GM12878 (cell line): Measurements from ENCODE around the gene RCOR1. TPM values are rescaled to one million over a fixed set of nuclear protein-coding genes. Genes with fewer than 3 reads are reported as not detected.
"Not testable (repeated sequence)": the region's sequence is repeated elsewhere in the genome, so short reads cannot be mapped to it uniquely, and the experiment has no call there.

ENCODE experiments used
- ATAC-seq: fragments of 200-7000 bp; cut with Tn5 transposase; 3 replicates; pipeline ENCODE4 v1.9.1; 2020; ENCODE audit warnings: mild to moderate bottlenecking, moderate library complexity
- BruUV-seq: library from RNA; stranded (reverse); fragments of 400-500 nt; replicated peaks from 2 replicates; lab custom pipeline; 2021; lab: Mats Ljungman, UMichigan
- CTCF ChIA-PET: fragments of 300-600 bp; sonication (Branson Sonifier 250); formaldehyde crosslinking; extraction: SDS; loops from one replicate; lab custom pipeline; 2021; ENCODE audit warnings: inconsistent platforms; lab: Yijun Ruan, JAX
- POLR2A ChIA-PET: fragments of 350-600 bp; formaldehyde crosslinking; extraction: SDS; loops from one replicate; lab custom pipeline; 2021; ENCODE audit warnings: inconsistent platforms; lab: Charles Lee
- RAD21 ChIA-PET: fragments of 300-600 bp; sonication (Branson Sonifier 250); formaldehyde crosslinking; loops from one replicate; lab custom pipeline; 2023; ENCODE audit warnings: antibody characterized with exemption; ENCODE audit not compliant: unreplicated experiment; lab: Charles Lee
- SMC1A ChIA-PET: fragments of 300-600 bp; sonication (Branson Sonifier 250); formaldehyde crosslinking; loops from one replicate; lab custom pipeline; 2023; ENCODE audit not compliant: unreplicated experiment, uncharacterized antibody; lab: Charles Lee
- DNase-seq: peaks from one replicate; pipeline ENCODE4 v3.0.0-alpha.2; 2011; ENCODE audit warnings: low read depth, low spot score
- FAIRE-seq: peaks from 3 replicates; lab custom pipeline; 2011; peaks lifted over from hg19 to GRCh38; lab: Jason Lieb, UNC
- H2AFZ ChIP-seq: 2 replicates; pipeline ENCODE4 v1.6.0; 2011; ENCODE audit warnings: low read depth, low read length, control low read depth; ENCODE audit not compliant: control insufficient read depth
- H3K27ac ChIP-seq: 2 replicates; pipeline ENCODE4 v1.5.1; 2011; ENCODE audit warnings: control low read depth; ENCODE audit not compliant: control insufficient read depth, insufficient read depth
- H3K27me3 ChIP-seq, 2 experiments: replicated peaks in 1 of 2; 2 replicates each; pipeline versions ENCODE4 v1.6.0 to v1.6.1; 2011; ENCODE audit warnings: low read length in 1 of 2; ENCODE audit not compliant: control insufficient read depth in 2 of 2, insufficient read depth in 2 of 2
- H3K36me3 ChIP-seq, 2 experiments: 2 replicates each; pipeline ENCODE4 v1.5.1; 2011; ENCODE audit warnings: low read length in 1 of 2; ENCODE audit not compliant: control insufficient read depth in 2 of 2, insufficient read depth in 2 of 2
- H3K4me1 ChIP-seq: 2 replicates; pipeline ENCODE4 v1.6.1; 2011; ENCODE audit warnings: mild to moderate bottlenecking, low read length, moderate library complexity, mixed read lengths; ENCODE audit not compliant: control insufficient read depth, insufficient read depth
- H3K4me2 ChIP-seq: 2 replicates; pipeline ENCODE4 v1.6.0; 2011; ENCODE audit warnings: control low read depth; ENCODE audit not compliant: control insufficient read depth, insufficient read depth
- H3K4me3 ChIP-seq: fragments of 200-600 bp; sonication (generic); 2 replicates; pipeline ENCODE4 v1.5.1; 2016
- H3K79me2 ChIP-seq: 2 replicates; pipeline ENCODE4 v1.6.0; 2011; ENCODE audit warnings: low read length; ENCODE audit not compliant: control insufficient read depth, insufficient read depth
- H3K9ac ChIP-seq: 2 replicates; pipeline ENCODE4 v1.8.0; 2011; ENCODE audit warnings: low read length, control low read depth, mixed read lengths; ENCODE audit not compliant: control insufficient read depth, insufficient read depth
- H3K9me3 ChIP-seq: replicated peaks from 3 replicates; pipeline ENCODE4 v1.5.1; 2011; ENCODE audit warnings: mild to moderate bottlenecking, low read length; ENCODE audit not compliant: control insufficient read depth, insufficient read depth
- H4K20me1 ChIP-seq: 2 replicates; pipeline ENCODE4 v1.6.0; 2011; ENCODE audit not compliant: control insufficient read depth, insufficient read depth
- IRF4 ChIP-seq: IDR thresholded peaks from 2 replicates; pipeline ENCODE4 v1.6.1; 2011; ENCODE audit warnings: low read depth, low read length
- YBX1 ChIP-seq: fragments of 450-650 bp; IDR thresholded peaks from 2 replicates; pipeline ENCODE4 v1.6.1; 2016; ENCODE audit warnings: antibody characterized with exemption
- WGBS: methylation state at CpG from one replicate; pipeline ENCODE4 v1.1.6; 2016; ENCODE audit warnings: low lambda C conversion rate; ENCODE audit not compliant: insufficient replicate concordance, insufficient coverage; ENCODE audit errors: missing lambda C conversion rate; 5-methylcytosine and 5-hydroxymethylcytosine counted together
- in situ Hi-C: fragments of 300-500 bp; cut with MboI; formaldehyde crosslinking; loops from 9 replicates; pipeline ENCODE4 v1.14.3; 2018; ENCODE audit warnings: mixed read lengths
- intact Hi-C: fragments of 100-400 bp; cut with micrococcal nuclease; formaldehyde crosslinking; loops from one replicate; pipeline ENCODE4 v1.14.2; 2022; ENCODE audit not compliant: unreplicated experiment
- polyA plus RNA-seq, 11 experiments: library from polyadenylated mRNA; depleted of rRNA in 4 of 11; unstranded in 6 of 11; stranded (reverse) in 5 of 11; fragments of >200 nt; fragmentation: Nextera tagmentation in 4 of 11; fragmentation: Illumina TruSeq in 1 of 11; extraction: Ambion mirVana in 4 of 11; extraction: Trizol in 1 of 11; gene quantifications; 1 replicate in 1 of 11; 2 replicates in 10 of 11; pipeline versions ENCODE4 v1.2.1 to v1.2.3, GENCODE V29; 2011 to 2016; ENCODE audit warnings: inconsistent platforms in 2 of 11, missing spikeins in 2 of 11, low read depth in 1 of 11
- total RNA-seq, 4 experiments: library from RNA; depleted of rRNA in 3 of 4; stranded (reverse); fragments of >200 nt in 3 of 4; fragmentation: Illumina TruSeq in 1 of 4; extraction: Trizol in 1 of 4; gene quantifications; 2 replicates each; pipeline versions ENCODE4 v1.2.1 to v1.2.3, GENCODE V29; 2013 to 2021
- TF ChIP-seq, protein P1 (sequence below): IDR thresholded peaks from 2 replicates; pipeline ENCODE4 v1.6.1; 2012; ENCODE audit warnings: improper control_type of control experiment, low read depth, low read length; ENCODE audit not compliant: insufficient replicate concordance
- TF ChIP-seq, protein P2 (sequence below): fragments of 450-650 bp; IDR thresholded peaks from 2 replicates; pipeline ENCODE4 v1.6.1; 2016; ENCODE audit warnings: mild to moderate bottlenecking

The RCOR1 gene
- total and polyA plus RNA-seq, 10 of the 15 experiments (the other 5 are each of a cell fraction or from before 2014, with no cell fraction given): 1.6 to 12.2 (median 4.4) TPM

DNA sequence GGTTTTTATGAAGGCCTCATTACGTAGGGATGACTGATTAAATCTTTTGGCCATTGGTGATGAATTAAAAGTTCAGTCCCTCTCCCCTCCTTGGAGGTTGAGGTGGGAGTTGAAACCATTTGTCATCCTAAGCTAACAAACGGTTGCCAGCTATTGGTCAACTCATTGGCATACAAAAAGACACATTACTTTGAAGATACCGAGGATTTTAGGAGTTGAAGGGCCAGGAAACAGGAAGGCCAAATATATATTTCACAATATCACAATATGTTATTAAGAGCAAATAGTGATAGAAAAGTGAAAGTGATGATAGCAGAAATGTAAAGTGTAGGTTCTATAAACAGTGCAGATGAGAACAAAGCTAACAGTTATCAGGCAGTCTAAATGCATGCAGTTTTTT, 24.4 kb downstream of the RCOR1 start:
- ChIA-PET POLR2A (interaction anchor here (1.8 kb wide), 1 partner anchor 9 kb away, joined by 6 read pairs; no protein-coding TSS in a partner anchor), CTCF (interaction anchor here (0.8 to 1.2 kb wide), 4 partner anchors 22 to 92 kb away, joined by 3 to 5 read pairs (median 3); no protein-coding TSS in a partner anchor), RAD21 (no interaction called here), SMC1A (interaction anchor here (1.7 kb wide), 1 partner anchor 22 kb away, joined by 4 read pairs; no protein-coding TSS in a partner anchor)
- Histone ChIP-seq H3K4me2 (no peak overlapping the region; the same call in 1 of the 2 replicates), H3K4me3 (no peak overlapping the region), H3K9me3 (no peaks in the 10 kb centered on the region; the same call in 2 of the 3 replicates), H4K20me1 (no peaks in the 10 kb centered on the region; the same call in 1 of the 2 replicates), H3K27me3 (no peaks in the 10 kb centered on the region), H3K4me1 (peaks cover 22% of the 10 kb centered on the region), H3K36me3 (peaks cover 0 to 1% of the 10 kb centered on the region in 2 experiments; a peak in 3 of 4 replicates), H3K27ac (no peak overlapping the region), H3K79me2 (peaks cover 26% of the 10 kb centered on the region), H2AFZ (no peak overlapping the region), H3K9ac (no peak overlapping the region)
- TSS peak; percentile 14 for BruUV-seq
- ATAC-seq: no peak
- TF ChIP-seq, protein P1, sequence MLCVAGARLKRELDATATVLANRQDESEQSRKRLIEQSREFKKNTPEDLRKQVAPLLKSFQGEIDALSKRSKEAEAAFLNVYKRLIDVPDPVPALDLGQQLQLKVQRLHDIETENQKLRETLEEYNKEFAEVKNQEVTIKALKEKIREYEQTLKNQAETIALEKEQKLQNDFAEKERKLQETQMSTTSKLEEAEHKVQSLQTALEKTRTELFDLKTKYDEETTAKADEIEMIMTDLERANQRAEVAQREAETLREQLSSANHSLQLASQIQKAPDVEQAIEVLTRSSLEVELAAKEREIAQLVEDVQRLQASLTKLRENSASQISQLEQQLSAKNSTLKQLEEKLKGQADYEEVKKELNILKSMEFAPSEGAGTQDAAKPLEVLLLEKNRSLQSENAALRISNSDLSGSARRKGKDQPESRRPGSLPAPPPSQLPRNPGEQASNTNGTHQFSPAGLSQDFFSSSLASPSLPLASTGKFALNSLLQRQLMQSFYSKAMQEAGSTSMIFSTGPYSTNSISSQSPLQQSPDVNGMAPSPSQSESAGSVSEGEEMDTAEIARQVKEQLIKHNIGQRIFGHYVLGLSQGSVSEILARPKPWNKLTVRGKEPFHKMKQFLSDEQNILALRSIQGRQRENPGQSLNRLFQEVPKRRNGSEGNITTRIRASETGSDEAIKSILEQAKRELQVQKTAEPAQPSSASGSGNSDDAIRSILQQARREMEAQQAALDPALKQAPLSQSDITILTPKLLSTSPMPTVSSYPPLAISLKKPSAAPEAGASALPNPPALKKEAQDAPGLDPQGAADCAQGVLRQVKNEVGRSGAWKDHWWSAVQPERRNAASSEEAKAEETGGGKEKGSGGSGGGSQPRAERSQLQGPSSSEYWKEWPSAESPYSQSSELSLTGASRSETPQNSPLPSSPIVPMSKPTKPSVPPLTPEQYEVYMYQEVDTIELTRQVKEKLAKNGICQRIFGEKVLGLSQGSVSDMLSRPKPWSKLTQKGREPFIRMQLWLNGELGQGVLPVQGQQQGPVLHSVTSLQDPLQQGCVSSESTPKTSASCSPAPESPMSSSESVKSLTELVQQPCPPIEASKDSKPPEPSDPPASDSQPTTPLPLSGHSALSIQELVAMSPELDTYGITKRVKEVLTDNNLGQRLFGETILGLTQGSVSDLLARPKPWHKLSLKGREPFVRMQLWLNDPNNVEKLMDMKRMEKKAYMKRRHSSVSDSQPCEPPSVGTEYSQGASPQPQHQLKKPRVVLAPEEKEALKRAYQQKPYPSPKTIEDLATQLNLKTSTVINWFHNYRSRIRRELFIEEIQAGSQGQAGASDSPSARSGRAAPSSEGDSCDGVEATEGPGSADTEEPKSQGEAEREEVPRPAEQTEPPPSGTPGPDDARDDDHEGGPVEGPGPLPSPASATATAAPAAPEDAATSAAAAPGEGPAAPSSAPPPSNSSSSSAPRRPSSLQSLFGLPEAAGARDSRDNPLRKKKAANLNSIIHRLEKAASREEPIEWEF: no peak
- TF ChIP-seq, protein P2, sequence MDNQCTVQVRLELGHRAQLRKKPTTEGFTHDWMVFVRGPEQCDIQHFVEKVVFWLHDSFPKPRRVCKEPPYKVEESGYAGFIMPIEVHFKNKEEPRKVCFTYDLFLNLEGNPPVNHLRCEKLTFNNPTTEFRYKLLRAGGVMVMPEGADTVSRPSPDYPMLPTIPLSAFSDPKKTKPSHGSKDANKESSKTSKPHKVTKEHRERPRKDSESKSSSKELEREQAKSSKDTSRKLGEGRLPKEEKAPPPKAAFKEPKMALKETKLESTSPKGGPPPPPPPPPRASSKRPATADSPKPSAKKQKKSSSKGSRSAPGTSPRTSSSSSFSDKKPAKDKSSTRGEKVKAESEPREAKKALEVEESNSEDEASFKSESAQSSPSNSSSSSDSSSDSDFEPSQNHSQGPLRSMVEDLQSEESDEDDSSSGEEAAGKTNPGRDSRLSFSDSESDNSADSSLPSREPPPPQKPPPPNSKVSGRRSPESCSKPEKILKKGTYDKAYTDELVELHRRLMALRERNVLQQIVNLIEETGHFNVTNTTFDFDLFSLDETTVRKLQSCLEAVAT: no peak
- TF ChIP-seq YBX1: no peak
- no peak for TF ChIP-seq IRF4
- 92% methylated on average over 3 of the region's 3 CpGs for WGBS
- no peak for DNase-seq
- intact Hi-C loops (no loop called here), in situ Hi-C loops (no loop called here)
- no peak for FAIRE-seq

DNA sequence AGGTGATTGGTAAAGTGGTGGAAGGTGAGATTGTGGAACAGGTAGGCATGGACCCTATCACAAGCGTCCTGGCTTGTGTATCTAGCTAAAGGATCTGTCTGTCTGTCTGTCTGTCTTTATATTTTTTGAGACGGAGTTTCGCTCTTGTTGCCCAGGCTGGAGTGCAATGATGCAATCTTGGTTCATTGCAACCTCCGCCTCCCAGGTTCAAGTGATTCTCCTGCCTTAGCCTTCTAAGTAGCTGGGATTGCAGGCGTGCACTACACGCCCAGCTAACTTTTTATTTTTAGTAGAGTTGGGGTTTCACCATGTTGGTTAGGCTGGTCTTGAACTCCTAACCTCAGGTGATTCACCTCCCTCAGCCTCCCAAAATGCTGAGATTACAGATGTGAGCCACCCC, 26.6 kb downstream of the RCOR1 start:
- H3K4me1 ChIP-seq: peaks cover 17% of the 10 kb centered on the region
- H3K9me3 ChIP-seq, DNase-seq, H3K36me3 ChIP-seq, intact Hi-C loops, H3K9ac ChIP-seq, H4K20me1 ChIP-seq, H3K27me3 ChIP-seq, H2AFZ ChIP-seq, POLR2A ChIA-PET, BruUV-seq, H3K27ac ChIP-seq, ATAC-seq, FAIRE-seq, H3K4me2 ChIP-seq, H3K4me3 ChIP-seq, in situ Hi-C loops: not testable (repeated sequence)
- peaks cover 14% of the 10 kb centered on the region for H3K79me2 ChIP-seq
- RAD21 ChIA-PET: interaction anchor here (0.7 kb wide), 1 partner anchor 24 kb away, joined by 3 read pairs; no protein-coding TSS in a partner anchor
- CTCF ChIA-PET: interaction anchor here (1.2 to 1.6 kb wide), 2 partner anchors 24 to 76 kb away, joined by 4 to 6 read pairs; no protein-coding TSS in a partner anchor
- SMC1A ChIA-PET: interaction anchor here (0.6 to 2.7 kb wide), 4 partner anchors 8 to 665 kb away, joined by 3 to 14 read pairs (median 4); no protein-coding TSS in a partner anchor
- 74% methylated on average over 6 of the region's 6 CpGs for WGBS
